ENCODE measurements around the gene HMGCS1. TPM values are rescaled to one million over a fixed set of nuclear protein-coding genes. Genes with fewer than 3 reads are reported as not detected.

The HMGCS1 gene
- total and polyA plus RNA-seq, 3 donors from 2014 or later: 27.2 to 47.5 (median 42.9) TPM

GRCh38 chr5:43258116-43258515 lies 55.1 kb downstream of the HMGCS1 start:
- intact Hi-C loops (cut with DNase I; ENCODE audit: low total_unique reads): no loop called here
- WGBS, 2 donors: 83 to 84% methylated on average over 1 of the region's 1 CpG

GRCh38 chr5:43256261-43256966 lies 56.8 kb downstream of the HMGCS1 start:
- intact Hi-C loops (cut with DNase I; ENCODE audit: low total_unique reads): no loop called here
- Histone ChIP-seq H3K4me1 (no peaks in the 10 kb centered on the region), H3K9me3 (no peaks in the 10 kb centered on the region), H3K27ac (no peak overlapping the region), H3K4me3 (no peak overlapping the region), H3K36me3 (ENCODE audit: low read depth, missing control alignments) (no peaks in the 10 kb centered on the region), H3K27me3 (no peaks in the 10 kb centered on the region)
- TF ChIP-seq CTCF (IDR thresholded peaks at IDR 0.05) (no peak), POLR2A (IDR thresholded peaks at IDR 0.05) (no peak)
- DNase-seq: no peak
- 55 to 63% methylated on average over 2 of the region's 2 CpGs for WGBS, 2 donors

More at GRCh38 chr5:43258116-43258515, 55.1 kb downstream of the HMGCS1 start:
- Histone ChIP-seq H3K27me3 (no peaks in the 10 kb centered on the region), H3K9me3 (no peaks in the 10 kb centered on the region), H3K4me3 (no peak overlapping the region), H3K36me3 (ENCODE audit: low read depth, missing control alignments) (no peaks in the 10 kb centered on the region), H3K27ac (no peak overlapping the region), H3K4me1 (no peaks in the 10 kb centered on the region)
- no peak for DNase-seq
- TF ChIP-seq CTCF (IDR thresholded peaks at IDR 0.05): no peak
- no peak for TF ChIP-seq POLR2A (IDR thresholded peaks at IDR 0.05)

- Histone ChIP-seq H3K27me3 (no peaks in the 10 kb centered on the region), H3K4me1 (no peaks in the 10 kb centered on the region), H3K4me3 (no peak overlapping the region), H3K27ac (no peak overlapping the region), H3K9me3 (no peaks in the 10 kb centered on the region), H3K36me3 (ENCODE audit: low read depth, missing control alignments) (no peaks in the 10 kb centered on the region)
- intact Hi-C loops (cut with DNase I; ENCODE audit: low total_unique reads): no loop called here
- DNase-seq: no peak
- 85 to 95% methylated on average over 2 of the region's 2 CpGs for WGBS, 2 donors
- no peak for TF ChIP-seq CTCF (IDR thresholded peaks at IDR 0.05)
- TF ChIP-seq POLR2A (IDR thresholded peaks at IDR 0.05): no peak
These were observed 57.5 kb downstream of the HMGCS1 start for GRCh38 chr5:43255704-43256103.

GRCh38 chr5:43251754-43252153 lies 61.5 kb downstream of the HMGCS1 start:
- WGBS, 2 donors: 82 to 83% methylated on average over 5 of the region's 5 CpGs
- TF ChIP-seq CTCF (IDR thresholded peaks at IDR 0.05): no peak
- no peak for TF ChIP-seq POLR2A (IDR thresholded peaks at IDR 0.05)
- Histone ChIP-seq H3K9me3 (no peaks in the 10 kb centered on the region), H3K4me1 (no peaks in the 10 kb centered on the region), H3K27ac (no peak overlapping the region), H3K36me3 (ENCODE audit: low read depth, missing control alignments) (no peaks in the 10 kb centered on the region), H3K4me3 (no peak overlapping the region), H3K27me3 (no peaks in the 10 kb centered on the region)
- no peak for DNase-seq
- intact Hi-C loops (cut with DNase I; ENCODE audit: low total_unique reads): no loop called here
